Inflammatory macrophage (primary cell): ENCODE results near the gene PCDH9.

Experiments used
- DNase-seq, 2 donors: peaks; one replicate each; pipeline ENCODE4 v3.0.0-alpha.2; 2020 to 2022

Gene PCDH9

GRCh38 chr13:66965181-66965580 is 265.0 kb downstream of the PCDH9 start:
- no peak for DNase-seq

GRCh38 chr13:66962953-66963352 is 267.2 kb downstream of the PCDH9 start:
- DNase-seq: no peak

- DNase-seq: no peak
These were observed 271.5 kb downstream of the PCDH9 start for GRCh38 chr13:66958611-66959010.

- DNase-seq: no peak
These were observed 277.6 kb downstream of the PCDH9 start for GRCh38 chr13:66952507-66952906.

GRCh38 chr13:66951426-66951825 is 278.7 kb downstream of the PCDH9 start:
- DNase-seq: no peak

- DNase-seq: no peak
These were observed 279.5 kb downstream of the PCDH9 start for GRCh38 chr13:66950666-66951065.

GRCh38 chr13:66948910-66949309 is 281.2 kb downstream of the PCDH9 start:
- no peak for DNase-seq

GRCh38 chr13:66943530-66943929 is 286.6 kb downstream of the PCDH9 start:
- DNase-seq: no peak

- no peak for DNase-seq
These were observed 290.0 kb downstream of the PCDH9 start for GRCh38 chr13:66940113-66940512.

- no peak for DNase-seq
These were observed 292.7 kb downstream of the PCDH9 start for GRCh38 chr13:66937423-66937822.

GRCh38 chr13:66933994-66934393 is 296.1 kb downstream of the PCDH9 start:
- DNase-seq: no peak

GRCh38 chr13:66933527-66933926 is 296.6 kb downstream of the PCDH9 start:
- DNase-seq: no peak

- no peak for DNase-seq
These were observed 302.6 kb downstream of the PCDH9 start for GRCh38 chr13:66927562-66927961.

- DNase-seq: no peak
These were observed 303.1 kb downstream of the PCDH9 start for GRCh38 chr13:66926851-66927524.

- no peak for DNase-seq
These were observed 303.8 kb downstream of the PCDH9 start for GRCh38 chr13:66926200-66926850.

- no peak for DNase-seq
These were observed 307.7 kb downstream of the PCDH9 start for GRCh38 chr13:66922444-66922843.

- DNase-seq: no peak
These were observed 308.7 kb downstream of the PCDH9 start for GRCh38 chr13:66921437-66921836.

- no peak for DNase-seq
These were observed 314.4 kb downstream of the PCDH9 start for GRCh38 chr13:66915596-66916185.

- no peak for DNase-seq
These were observed 316.0 kb downstream of the PCDH9 start for GRCh38 chr13:66914155-66914554.

GRCh38 chr13:66911411-66911939 is 318.7 kb downstream of the PCDH9 start:
- no peak for DNase-seq

GRCh38 chr13:66899955-66900354 is 330.2 kb downstream of the PCDH9 start:
- no peak for DNase-seq

- DNase-seq: no peak
These were observed 333.2 kb downstream of the PCDH9 start for GRCh38 chr13:66896933-66897332.

- DNase-seq: no peak
These were observed 334.4 kb downstream of the PCDH9 start for GRCh38 chr13:66895780-66896179.

GRCh38 chr13:66895320-66895719 is 334.8 kb downstream of the PCDH9 start:
- DNase-seq: no peak
